NCI-H526 treated with DMSO at 0.1 percent for 48 hours (cell line): ENCODE data around the gene NUP210L.
"Not testable (repeated sequence)": the region's sequence is repeated elsewhere in the genome, so short reads cannot be mapped to it uniquely, and the experiment has no call there.

ENCODE experiments used
- DNase-seq: peaks from one replicate; lab custom pipeline; 2025; lab: John Stamatoyannopoulos, UW

NUP210L gene

DNA sequence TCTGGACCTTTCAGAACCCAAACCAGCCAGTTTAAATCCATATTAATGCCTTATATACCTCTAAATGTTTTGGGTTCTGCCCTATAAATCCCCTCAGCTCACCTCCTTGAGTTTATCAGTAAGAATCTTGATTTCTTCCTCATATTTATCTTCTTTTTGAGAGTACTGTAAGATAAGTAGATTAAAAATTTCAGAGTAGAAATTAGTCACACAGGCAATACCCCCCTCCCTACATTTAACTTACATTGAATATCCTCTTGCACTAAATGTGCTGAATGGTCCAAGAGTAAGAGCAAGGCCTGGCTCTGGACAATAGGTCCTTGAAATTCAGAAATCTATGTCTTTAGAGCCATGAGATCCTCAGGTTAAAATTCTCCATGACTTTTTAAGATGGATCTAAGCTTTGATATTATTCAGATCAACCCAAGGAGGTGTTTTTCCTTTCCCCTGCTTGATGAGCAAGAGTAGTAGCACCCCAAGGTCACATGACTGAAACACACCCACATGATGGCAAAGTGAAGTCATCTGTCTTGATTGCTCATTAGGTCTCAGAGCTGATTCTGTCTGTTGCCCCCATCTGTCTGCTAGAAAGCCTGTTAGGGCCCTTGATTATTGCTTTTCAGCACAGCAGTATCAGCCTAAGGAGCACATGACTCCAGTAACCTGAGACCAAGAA, 15.8 kb upstream of the NUP210L start:
- no peak for DNase-seq

DNA sequence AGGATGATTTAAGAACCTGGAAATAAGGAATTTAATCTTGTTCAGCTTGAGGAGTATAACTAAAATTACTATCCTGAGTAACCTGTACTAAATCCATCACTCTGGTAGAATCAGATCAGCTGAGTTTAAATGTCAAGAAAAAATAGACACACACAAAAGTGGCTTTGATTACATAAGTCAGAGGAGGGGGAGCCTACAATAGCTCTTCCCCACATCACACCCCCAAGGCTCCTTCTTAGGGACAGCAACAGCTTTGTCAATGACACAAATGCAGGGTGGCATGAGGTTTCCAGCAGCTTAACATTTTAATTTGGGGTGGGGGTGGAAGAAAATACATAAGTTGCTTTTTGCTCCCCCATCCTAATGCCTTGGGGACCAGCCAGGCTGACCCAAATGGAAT, 12.6 kb upstream of the NUP210L start:
- DNase-seq = no peak

DNA sequence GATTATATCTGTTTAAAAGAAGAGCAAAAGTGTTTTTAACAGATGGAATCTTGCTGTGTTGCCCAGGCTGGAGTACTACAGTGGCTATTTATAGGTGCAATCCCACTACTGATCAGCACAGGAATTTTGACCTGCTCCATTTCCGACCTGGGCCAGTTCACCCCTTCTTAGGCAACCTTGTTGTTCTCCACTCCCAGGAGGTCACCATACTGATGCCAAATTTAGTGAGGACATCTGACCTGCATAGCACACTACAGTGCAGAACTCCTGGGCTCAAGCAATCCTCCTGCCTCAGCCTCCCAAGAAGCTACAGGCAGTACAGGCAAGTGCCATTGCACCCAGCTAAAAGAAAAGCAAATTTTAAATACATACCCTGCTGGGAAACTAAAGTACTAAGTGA, 11.3 kb upstream of the NUP210L start:
- no peak for DNase-seq

DNA sequence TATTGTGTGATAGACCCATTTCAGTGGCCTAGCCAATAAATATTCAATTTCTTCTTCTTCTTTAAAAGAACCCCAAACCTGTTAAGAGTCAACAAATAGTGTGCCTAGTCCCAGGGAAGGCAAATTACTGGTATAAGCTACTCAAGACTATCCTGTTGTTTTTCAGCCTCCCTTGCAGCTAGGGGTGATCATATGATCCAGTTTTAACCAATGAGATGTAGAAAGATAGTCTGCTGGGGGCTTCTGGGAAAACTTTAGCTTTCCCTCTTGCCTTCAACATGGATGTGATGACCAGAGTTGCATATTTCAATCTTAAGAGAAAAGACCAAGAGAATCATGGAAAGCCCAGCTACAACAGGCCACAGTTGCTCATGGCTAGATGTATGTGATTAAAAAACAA, 4.7 kb upstream of the NUP210L start:
- no peak for DNase-seq

DNA sequence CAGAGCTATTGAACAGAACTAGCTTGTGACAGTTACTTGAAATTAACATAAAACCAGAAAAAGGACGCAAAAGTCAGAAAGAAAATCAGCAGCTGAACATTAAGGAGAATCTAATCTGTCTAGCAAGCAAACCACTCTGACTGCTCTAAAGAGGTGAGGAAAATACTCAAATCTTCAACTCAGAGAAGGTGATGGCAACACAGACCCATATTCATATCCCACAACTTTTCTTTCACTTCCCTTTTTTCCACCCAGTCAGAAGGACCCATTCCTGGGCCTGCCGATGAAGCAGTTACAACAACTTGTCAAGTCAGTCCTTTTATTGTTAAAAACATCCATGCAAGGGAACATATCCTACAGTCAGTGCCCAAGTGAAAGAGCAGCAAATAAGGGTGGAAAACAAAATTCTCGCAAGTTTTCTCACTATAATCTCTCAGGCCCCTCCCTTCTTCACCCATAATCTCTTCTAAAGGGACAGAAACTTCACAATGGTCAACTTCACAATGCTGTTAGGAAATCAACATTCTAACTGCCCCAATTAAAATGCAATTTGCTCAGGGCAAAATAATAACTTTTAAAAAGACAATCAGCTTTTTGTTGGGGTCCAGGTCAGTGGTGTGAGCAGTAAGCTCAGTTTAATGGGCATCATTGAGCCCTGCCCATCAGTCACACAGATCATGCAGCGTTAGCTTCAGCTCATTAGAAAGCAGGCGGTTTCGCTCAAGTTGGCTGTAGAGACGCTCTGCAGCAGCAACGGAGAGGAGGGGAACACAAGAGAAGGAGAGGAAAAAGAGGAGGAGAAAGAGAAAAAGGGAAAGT, 3.6 kb upstream of the NUP210L start:
- DNase-seq = no peak

DNA sequence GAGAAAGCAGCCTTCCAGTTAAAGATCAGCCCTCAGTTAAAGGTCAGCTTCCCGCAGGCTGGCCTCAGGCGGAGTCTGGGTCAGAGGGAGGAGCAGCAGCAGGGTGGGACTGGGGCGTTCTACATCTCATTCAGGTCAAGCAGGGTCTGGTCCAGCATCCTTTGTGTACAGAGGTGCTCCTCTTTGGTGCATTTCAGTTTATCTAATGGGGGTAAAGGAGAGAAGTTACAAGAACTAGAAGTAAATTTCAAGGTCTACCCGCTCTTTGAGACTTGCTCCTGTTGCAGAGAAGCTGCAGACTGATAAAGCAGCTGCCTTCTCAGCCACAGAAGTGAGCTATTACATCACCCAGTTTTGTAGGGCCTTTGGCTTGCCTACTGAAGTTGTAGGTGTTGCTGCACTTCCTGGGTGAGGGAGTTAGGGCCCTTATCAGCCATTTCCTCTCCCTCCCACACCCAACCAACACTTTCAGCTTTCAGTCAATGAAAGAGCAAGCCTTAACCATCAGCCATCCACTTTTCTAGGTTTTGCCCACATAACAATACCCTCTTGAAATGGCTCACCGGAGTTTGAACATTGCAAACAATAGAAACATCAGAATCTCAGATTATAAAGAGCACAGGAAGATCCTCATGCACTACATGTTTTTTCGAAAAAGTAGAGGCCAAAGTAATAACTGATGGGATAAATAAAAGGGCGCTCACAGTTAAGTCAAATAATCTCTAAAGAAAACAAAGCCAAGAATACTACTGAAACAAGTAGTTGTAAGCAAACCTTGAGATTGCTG, 2.8 kb upstream of the NUP210L start:
- DNase-seq = no peak

DNA sequence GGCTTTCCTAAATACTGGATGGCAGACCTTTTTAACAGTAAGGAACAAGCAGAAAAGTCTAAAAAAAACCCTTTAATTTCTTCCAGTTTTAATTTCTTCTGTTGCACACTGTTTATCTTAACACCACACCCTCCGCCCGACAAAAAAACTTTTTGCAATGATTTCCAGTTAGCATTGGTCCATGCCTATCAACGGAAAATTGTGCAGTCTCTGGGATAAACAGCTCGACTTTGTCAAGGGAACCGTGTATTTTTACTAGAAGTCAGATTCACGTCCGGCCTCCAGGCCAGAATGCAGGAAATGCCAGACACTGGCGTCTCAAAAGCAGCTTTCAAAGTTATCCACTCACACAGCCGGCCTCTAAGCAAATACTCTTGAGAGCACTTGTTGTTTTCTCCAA, 378 bp upstream of the NUP210L start:
- DNase-seq = no peak

DNA sequence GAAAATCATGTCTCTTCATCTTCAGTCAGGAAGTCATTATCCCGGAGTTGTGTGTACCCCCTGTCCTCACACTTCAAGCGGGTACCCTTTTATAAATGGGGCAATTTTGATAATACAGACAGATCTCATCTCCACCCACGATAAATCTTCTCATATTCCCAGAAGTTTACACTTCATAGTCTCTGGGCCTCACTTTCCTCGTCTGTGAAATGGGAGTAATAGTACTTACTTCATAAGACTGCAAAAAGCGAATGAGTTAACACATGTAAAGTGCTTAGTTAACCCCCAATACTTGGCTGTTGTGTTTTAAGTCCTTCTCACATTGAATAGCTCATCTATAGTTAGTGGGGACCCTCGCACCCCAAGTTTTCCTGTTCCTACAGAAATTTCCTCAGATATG, 820 bp downstream of the NUP210L start:
- DNase-seq = no peak

DNA sequence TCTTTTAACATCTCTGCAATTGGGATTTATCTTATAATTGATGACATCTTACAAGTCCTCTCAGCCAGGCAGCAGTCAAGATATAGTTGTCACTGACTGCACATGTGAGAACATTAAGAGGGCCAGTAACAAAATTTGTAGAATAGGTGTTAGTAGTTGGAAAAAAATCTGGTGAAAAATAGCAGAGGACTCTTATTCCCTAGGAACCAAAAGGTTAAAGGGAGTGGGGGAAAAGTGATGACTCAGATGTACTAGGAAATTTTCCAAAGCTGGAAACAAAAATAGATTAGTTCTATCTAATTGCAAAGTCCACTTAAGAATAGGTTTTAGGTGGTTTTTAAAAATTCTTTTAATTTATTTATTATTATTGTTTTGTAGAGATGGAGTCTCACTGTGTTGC, 3.6 kb downstream of the NUP210L start:
- DNase-seq = no peak

DNA sequence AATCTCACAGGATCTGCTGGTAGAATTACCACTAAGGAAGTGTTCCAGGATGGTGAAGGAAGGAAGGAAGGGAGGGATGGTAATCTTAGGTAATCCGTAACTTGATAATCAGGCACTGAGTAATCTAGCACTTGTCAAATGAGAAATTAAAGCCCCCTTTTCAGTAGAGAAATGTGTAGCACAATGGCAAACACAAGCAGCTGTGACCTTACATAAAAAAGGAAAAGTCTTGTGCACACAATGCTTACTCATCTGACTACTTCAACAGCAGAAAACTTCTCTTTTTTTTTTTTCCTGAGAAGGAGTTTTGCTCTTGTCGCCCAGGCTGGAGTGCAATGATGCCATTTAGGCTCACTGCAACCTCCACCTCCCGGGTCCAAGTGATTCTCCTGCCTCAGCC, 6.1 kb downstream of the NUP210L start:
- no peak for DNase-seq

DNA sequence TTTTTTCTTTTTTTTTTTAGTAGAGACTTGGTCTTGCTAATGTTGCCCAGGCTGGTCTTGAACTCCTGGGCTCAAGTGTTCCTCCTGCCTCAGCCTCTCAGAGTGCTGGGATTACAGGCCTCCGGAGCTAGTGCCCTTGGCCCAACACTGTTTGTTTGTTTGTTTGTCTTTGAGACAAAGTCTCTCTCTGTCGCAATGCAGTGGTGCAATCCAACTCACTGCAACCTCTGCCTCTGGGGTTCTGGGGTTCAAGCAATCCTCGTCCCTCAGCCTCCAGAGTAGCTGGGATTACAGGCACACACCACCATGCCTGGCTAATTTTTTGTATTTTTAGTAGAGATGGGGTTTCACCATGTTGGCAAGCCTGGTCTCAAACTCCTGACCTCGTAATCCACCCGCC, 7.4 kb downstream of the NUP210L start:
- DNase-seq = not testable (repeated sequence)

DNA sequence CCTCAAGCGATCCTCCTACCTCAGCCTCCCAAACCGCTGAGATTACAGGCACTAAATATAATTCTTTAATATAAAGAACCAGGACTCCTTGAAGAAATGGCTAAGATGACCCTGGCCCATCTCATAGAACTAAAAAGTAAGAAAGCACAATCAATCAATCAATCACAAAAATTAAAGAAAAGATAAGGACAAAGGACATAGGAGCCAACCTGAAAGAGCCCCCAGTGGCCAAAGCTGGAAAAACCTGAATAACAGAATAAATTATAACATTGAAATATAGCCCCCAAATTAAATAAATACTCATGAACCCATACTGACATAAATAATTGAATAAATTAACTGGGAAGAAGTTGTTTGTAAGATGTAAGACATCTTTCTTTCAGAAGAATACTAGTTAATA, 8.9 kb downstream of the NUP210L start:
- no peak for DNase-seq

DNA sequence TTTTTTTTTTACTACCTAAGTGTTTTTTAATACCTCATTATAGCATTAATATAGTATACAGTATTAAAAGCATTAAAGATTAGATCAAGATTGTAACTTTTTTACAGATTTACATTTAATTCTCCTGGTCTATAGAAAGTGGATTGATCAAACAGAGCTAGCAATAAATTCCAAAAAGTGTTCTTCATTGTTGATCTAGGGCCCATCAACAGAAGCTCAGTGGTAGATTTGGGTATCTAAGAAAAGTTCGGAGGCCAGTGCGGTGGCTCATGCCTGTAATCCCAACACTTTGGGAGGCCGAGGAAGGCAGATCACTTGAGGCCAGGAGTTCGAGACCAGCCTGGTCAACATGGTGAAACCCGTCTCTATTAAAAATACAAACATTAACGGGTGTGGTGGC, 12.5 kb downstream of the NUP210L start:
- DNase-seq = no peak

DNA sequence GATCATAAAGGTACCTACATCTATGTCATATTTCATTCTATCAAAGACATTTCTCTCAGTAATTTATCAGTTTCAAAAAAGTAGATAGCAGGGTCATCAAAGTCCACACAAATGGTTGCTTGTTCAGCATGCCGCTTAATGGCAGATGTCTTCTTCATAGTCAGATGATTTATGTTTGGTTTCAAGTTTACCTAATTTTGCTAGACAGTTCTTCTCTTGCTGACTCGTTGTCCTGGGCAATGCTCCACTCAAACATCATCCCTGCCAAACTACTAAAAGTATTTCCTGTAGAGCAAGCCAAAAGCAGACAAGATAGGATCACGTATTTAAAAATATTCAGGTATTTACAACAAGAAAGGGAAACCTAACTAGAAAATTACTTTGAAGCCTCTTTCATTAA, 13.6 kb downstream of the NUP210L start:
- no peak for DNase-seq

DNA sequence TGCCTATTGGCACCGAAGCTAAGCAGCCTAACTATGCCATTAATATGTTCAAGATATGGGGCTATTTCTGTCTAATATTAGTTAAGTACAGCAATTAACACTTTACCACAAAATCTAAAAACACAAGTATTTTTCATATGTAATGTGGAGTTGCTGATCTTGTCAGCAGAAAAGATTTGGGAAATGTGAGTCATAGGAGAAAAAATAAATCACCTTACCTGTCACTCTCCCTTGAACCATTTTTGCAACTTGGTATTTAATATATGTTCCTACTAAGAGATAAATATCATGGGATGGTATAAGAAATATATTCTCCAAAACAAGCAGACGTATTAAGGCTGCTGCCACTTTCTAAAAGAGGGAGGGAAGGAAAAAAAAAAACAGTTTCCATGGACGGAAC, 17.0 kb downstream of the NUP210L start:
- no peak for DNase-seq

DNA sequence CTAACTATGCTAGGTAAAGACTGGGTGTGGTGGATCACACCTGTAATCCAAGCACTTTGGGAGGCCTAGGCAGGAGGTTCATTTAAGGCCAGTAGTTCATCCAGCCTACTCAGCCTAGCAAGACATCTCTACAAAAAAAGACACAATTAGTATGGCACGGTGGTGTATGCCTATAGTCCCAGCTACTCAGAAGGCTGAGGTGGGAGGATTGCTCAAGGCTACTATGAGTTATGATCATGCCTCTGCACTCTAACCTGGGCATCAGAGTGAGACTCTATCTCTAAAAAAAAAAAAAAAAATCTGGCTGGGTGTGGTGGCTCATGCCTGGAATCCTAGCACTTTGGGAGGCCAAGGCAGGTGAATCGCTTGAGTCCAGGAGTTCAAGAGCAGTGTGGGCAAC, 21.6 kb downstream of the NUP210L start:
- no peak for DNase-seq

DNA sequence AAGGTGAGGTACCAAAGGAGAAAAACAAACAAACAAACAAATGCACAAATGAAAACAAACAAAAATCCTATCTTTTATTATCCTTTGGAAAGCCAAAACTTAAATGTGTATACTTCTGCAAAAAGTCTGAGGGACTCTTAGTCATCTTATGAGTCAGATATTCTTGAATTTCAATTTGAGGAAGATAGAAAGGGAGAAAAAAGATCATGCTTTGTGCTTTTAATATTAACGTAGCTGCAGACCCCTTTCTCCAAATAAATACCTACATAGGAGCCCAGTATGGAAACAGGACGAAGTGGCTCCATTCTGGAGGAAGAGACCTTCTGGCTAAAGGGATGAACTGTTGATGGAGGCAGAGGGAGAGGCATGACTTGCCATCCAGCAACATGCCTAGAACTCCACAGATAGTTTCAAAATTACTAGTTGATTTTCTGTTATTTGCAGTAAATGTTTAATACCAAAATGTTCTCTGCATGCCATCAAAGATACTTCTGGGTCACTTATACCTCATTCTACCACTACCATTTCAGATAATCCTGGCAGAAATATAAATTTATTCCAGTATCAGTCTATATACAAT, 25.4 kb downstream of the NUP210L start:
- no peak for DNase-seq

DNA sequence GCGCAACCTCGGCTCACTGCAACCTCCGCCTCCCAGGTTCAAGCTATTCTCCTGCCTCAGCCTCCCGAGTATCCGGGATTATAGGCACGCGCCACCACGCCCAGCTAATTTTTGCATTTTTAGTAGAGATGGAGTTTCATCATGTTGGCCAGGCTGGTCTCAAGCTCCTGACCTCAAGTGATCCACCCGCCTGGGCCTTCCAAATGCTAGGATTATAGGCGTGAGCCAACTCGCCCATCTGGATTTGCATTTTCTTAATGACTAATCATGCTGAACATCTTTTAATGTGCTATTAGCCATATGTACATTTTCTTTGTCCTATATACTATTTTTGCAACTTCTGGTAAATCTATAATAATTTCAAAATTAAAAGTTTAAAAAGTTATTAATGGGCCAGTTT, 31.7 kb downstream of the NUP210L start:
- DNase-seq = not testable (repeated sequence)

DNA sequence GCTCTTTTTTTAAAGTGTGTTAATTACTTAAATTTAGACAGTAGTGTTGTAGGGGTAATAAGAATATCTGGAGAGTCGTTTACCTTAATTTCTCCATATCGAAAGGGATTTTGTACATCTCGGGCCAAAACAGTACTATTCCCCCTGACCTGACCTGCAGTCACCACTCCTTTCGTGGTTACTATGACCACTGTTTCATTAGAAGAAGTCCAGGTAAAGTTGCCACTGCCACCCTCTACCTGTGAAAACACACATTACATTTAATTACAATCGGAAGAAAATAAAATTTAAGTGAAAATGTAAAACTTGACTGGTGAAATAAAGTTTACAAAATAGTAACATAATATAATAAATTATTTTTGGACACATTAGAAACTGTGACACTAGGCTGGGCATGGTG, 37.2 kb downstream of the NUP210L start:
- no peak for DNase-seq

DNA sequence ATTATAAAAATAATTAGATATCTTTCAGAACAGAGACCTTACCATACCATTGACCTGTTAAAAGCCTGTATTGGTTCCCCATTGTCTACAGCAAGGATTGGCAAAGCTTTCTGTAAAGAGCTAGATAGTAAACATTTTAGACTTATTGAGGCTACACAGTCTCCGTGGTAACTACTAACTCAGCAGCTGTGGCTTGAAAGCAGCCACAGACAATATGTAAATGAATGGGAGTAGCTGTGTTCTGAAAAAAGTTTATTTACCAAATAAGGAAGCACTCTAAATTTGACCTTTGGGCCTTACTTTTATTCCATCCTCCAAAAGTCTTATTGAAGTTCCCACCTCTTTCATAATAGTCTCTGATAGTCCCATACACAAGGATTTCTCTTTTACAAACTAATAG, 39.7 kb downstream of the NUP210L start:
- DNase-seq = no peak

DNA sequence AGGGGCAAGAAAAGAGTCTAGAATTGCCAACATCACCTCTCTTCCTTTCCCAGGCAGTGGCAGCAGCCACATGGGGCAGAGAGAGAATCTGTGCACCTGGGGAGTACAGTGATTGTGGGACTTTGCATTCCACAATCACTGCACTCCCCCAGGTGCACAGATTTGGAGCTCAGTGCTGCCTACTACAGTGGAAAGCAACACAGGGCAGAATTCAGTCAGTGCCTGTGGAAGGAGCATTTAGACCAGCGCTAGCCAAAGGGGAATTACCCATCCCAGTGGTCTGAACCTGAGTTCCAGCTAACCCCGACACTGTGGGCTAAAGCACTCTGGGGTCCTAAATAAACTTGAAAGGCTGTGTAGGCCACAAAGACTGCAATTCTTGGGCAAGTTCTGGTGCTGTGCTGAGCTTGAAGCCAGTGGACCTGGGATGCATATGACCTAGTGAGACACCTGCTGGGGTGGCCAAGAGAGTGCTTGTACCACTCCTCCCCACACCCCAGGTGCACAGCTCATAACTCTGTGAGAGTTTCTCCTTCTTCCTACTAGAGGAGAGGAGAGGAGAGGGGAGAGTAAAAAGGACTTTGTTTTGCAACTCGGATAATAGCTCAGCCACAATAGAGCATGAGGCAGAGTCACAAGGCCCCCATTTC, 50.3 kb downstream of the NUP210L start:
- DNase-seq = no peak

DNA sequence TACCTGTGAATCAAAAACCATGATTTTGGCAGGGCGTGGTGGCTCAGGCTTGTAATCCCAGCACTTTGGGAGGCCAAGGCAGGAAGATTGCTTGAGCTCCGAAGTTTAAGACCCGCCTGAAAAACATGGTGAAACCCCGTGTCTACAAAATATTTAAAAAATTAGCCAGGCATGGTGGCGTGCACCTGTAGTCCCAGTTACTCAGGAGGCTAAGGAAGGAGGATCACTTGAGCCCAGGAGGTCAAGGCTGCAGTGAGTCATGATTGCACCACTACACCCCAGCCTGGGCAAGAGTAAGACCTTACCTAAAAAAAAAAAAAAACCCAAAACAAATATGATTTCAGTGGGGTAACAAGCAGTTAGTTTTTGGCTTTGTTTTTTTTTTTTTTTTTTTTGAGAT, 54.7 kb downstream of the NUP210L start:
- not testable (repeated sequence) for DNase-seq
